Urinary bladder (tissue), 4 donors: ENCODE data around the gene FAM156A. TPM values are rescaled to one million over a fixed set of nuclear protein-coding genes. Genes with fewer than 3 reads are reported as not detected.
"Not testable (repeated sequence)": the region's sequence is repeated elsewhere in the genome, so short reads cannot be mapped to it uniquely, and the experiment has no call there.

ENCODE experiments used
- DNase-seq: peaks from one replicate; pipeline ENCODE4 v3.0.0-alpha.2; 2015; ENCODE audit errors: extremely low spot score
- H3K27ac ChIP-seq: one replicate; pipeline ENCODE4 v1.5.1; 2013; ENCODE audit warnings: low read depth, mild to moderate bottlenecking, moderate library complexity
- H3K36me3 ChIP-seq: one replicate; pipeline ENCODE4 v1.6.1; 2013; ENCODE audit warnings: mild to moderate bottlenecking, moderate library complexity; ENCODE audit not compliant: insufficient read depth
- H3K4me1 ChIP-seq: one replicate; pipeline ENCODE4 v1.6.1; 2013; ENCODE audit warnings: mild to moderate bottlenecking, moderate library complexity; ENCODE audit not compliant: insufficient read depth
- H3K4me3 ChIP-seq: one replicate; pipeline ENCODE4 v1.5.1; 2013; ENCODE audit warnings: low read depth, low read length
- WGBS: extraction: QIAGEN DNeasy Blood & Tissue Kit; methylation state at CpG from one replicate; pipeline ENCODE4 v1.1.7; 2013; 5-methylcytosine and 5-hydroxymethylcytosine counted together
- polyA plus RNA-seq: library from polyadenylated mRNA; stranded (reverse); fragments of 200-250 nt; gene quantifications from one replicate; pipeline ENCODE4 v1.2.3, GENCODE V29; 2013
- total RNA-seq: library from RNA; depleted of rRNA; stranded (reverse); fragments of >200 nt; gene quantifications from one replicate; pipeline ENCODE4 v1.2.3, GENCODE V29; 2014
- donor health status: healthy with polysubstance abuse.
- donor health status: healthy.

The FAM156A gene
- total and polyA plus RNA-seq, 2 donors = 19.7 to 22.5 TPM

DNA sequence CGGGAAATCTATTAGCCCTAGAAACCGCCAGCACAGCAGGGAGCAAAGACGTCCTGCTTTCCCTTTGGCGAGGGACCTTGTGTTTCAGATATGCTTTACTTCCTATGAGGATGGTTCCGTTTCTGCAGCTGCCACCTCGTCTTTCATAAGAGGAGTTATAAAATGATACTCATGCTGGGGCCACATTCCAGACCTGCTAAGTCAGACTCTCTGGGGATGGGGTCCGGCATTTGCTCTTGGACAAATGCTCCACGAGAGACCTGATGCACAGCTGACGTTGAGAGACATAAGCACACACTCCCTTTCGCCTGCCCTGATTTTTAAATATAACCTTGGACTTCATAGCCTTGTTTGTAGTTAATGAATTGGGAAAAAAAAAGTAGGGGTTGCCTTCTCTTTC lies 16.6 kb downstream of the FAM156A start:
- H3K4me1 ChIP-seq, DNase-seq, H3K36me3 ChIP-seq, H3K4me3 ChIP-seq, H3K27ac ChIP-seq: not testable (repeated sequence)
- no CpG with 5 or more reads among the region's 10 CpGs for WGBS

DNA sequence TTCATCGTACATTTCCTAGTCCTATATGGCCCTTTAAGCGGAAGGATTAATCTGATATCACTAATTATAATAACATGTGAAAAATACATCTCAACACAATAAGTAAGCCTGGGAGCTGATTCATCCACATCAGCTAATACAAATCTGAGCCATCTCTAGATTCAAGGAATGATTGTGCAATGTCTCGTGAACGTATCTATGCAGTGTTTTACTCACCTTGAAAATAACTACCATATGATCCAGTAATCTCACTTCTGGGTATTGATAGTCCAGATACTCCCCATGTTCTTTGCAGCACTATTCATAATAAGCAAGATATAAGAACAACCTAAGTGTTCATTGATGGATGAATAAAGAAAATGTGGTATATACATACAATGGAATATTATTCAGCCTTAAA lies 17.6 kb downstream of the FAM156A start:
- not testable (repeated sequence) for H3K4me3 ChIP-seq, H3K36me3 ChIP-seq, DNase-seq, H3K27ac ChIP-seq, H3K4me1 ChIP-seq
- no CpG with 5 or more reads among the region's 4 CpGs for WGBS

DNA sequence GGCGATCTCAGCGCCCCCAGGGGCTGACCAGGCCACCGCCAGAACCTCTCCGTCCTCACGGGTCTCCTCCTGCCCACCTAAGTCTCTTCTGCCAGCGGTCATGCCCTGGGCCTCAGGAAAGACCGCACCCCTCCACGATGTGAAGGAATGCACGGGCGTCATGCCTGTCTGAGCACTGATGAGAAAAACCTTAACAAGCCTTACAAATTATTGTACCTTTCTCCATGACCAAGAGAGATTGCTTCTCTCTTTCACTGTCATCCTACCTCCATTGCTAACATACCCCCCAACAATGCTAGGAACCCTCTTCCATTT lies 22.9 kb downstream of the FAM156A start:
- not testable (repeated sequence) for H3K36me3 ChIP-seq
- WGBS = 1% methylated on average over 10 of the region's 10 CpGs

DNA sequence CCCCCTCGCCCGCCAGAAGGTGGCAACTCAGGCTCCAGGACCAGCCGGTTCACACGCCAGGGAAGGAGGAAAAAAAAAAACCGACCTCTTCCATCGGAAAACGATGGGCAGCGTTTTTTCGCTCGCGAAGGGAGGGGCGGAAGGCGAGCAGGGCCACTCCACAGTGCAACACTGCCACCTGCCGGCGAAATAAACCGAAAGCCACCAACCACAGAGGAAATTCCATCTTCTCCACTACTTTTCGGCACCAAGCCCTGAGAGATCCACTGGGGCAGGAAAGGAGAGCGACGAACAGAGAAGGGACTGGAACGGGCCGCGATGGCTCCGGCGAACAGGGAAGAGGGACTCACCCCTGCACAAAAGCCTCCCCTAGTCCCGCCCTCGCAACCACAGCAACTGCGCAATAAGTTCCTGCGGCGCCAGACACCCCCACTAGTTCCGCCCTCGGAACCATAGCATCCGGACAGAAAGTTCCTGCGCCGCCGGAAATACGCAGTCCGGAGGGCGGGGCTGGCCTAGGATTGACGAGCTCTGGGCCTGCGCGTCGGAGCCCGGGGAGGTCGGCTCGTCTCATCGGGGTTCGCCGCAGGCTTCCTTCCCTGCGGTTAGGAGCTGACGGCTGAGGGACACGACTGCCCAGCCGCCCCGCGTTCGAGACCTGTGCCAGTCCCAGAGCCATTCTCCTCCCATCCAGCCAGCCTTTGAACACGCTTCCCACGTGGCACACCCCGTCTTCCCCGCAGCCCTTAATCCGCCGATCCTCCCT lies 23.4 kb downstream of the FAM156A start:
- DNase-seq = peak; percentile 87
- H3K4me3 ChIP-seq = peak overlapping the region; percentile 50
- under 1% methylated on average over 61 of the region's 61 CpGs for WGBS
- H3K36me3 ChIP-seq = no peaks in the 10 kb centered on the region
- peak overlapping the region; percentile 97 for H3K27ac ChIP-seq
- no peaks in the 10 kb centered on the region for H3K4me1 ChIP-seq

More for the DNA sequence above, 22.9 kb downstream of the FAM156A start:
- not testable (repeated sequence) for H3K4me1 ChIP-seq, DNase-seq
- Histone ChIP-seq H3K27ac (peak overlapping the region; percentile 97), H3K4me3 (peak overlapping the region; percentile 50)

GRCh38 chrX:52933976-52934703 lies 24.2 kb downstream of the FAM156A start:
- Histone ChIP-seq H3K36me3 (no peaks in the 10 kb centered on the region), H3K27ac (peak overlapping the region; percentile 62), H3K4me1 (no peaks in the 10 kb centered on the region), H3K4me3 (peak overlapping the region; percentile 32)
- DNase-seq = no peak
- WGBS = 1% methylated on average over 27 of the region's 27 CpGs

- no peak overlapping the region for H3K27ac ChIP-seq
- no peak overlapping the region for H3K4me3 ChIP-seq
- WGBS = 88% methylated on average over 2 of the region's 2 CpGs
- no peaks in the 10 kb centered on the region for H3K4me1 ChIP-seq
- H3K36me3 ChIP-seq = no peaks in the 10 kb centered on the region
- DNase-seq = no peak
Measured at GRCh38 chrX:52933213-52933612, 25.1 kb downstream of the FAM156A start.

- not testable (repeated sequence) for H3K4me1 ChIP-seq, DNase-seq, H3K36me3 ChIP-seq, H3K4me3 ChIP-seq, H3K27ac ChIP-seq
- 92% methylated on average over 6 of the region's 6 CpGs for WGBS
Measured at GRCh38 chrX:52930214-52930613, 28.1 kb downstream of the FAM156A start.

DNA sequence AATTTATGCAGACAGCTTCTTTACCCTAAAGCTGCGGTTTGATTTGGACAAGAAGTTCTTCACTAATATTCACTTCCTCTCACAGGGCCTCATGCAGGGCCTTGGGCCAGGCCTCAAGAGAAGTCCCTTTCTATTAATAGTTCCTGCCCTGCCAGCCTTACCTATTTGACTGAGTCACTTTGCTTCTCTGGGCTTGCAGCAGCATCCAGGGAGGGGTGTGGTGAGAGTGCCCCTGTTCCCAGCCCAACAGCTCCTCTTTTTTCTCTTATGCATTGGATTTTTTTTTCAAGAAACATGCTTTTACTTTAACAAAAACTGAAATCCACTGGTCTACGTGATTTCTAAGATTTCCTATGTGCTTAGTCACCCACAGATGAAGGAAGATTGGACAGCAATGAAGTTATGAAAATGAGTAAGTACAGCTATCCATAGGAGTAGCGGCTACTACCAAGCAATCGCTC lies 34.5 kb downstream of the FAM156A start:
- H3K4me3 ChIP-seq = no peak overlapping the region
- H3K36me3 ChIP-seq = no peaks in the 10 kb centered on the region
- no peak for DNase-seq
- no peak overlapping the region for H3K27ac ChIP-seq
- WGBS = 24% methylated on average over 4 of the region's 4 CpGs
- H3K4me1 ChIP-seq = no peaks in the 10 kb centered on the region

GRCh38 chrX:52914704-52915103 lies 43.6 kb downstream of the FAM156A start:
- H3K36me3 ChIP-seq, H3K4me3 ChIP-seq, H3K4me1 ChIP-seq, H3K27ac ChIP-seq, DNase-seq: not testable (repeated sequence)
- WGBS = no CpG with 5 or more reads among the region's 3 CpGs

- H3K27ac ChIP-seq = not testable (repeated sequence)
Measured at GRCh38 chrX:52913681-52914080, 44.6 kb downstream of the FAM156A start.

DNA sequence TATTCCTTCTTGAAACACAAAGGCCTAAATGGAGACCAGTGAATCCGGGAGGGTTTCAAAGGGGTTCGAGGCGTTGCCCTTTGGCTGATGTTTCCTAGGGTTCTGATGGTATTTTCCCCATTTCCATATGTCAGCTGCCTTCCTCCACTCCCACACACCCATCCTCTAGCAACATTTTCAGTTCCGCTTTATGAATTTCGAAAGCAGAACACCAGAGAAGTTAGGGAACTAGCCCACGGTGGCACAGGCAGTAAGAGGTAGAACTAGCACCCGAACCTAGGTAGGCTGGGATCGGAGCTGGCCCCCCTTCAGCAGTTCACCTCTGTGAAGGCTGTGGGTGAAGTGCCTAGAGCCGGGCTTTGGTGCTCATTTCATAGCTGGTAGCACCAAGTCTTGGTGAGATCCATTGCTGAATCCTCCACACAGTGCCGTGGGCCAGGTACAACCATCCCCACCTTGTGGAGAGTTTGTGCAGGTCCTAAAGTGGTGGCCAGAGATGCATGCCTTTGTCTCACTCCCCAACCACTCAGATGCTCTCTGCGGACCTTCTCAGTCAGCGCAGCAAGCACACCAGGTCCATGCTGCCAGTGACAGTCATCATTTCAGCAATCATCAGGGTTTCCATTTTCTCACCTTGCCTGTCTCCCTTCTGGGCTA lies 48.9 kb downstream of the FAM156A start:
- not testable (repeated sequence) for H3K27ac ChIP-seq, H3K4me1 ChIP-seq, H3K36me3 ChIP-seq, H3K4me3 ChIP-seq, DNase-seq
- WGBS = no CpG with 5 or more reads among the region's 12 CpGs

More at GRCh38 chrX:52913681-52914080, 44.6 kb downstream of the FAM156A start:
- not testable (repeated sequence) for H3K4me1 ChIP-seq, H3K36me3 ChIP-seq, H3K4me3 ChIP-seq, DNase-seq
- no CpG with 5 or more reads among the region's 9 CpGs for WGBS

GRCh38 chrX:52907900-52908299 lies 50.4 kb downstream of the FAM156A start:
- not testable (repeated sequence) for DNase-seq, H3K4me1 ChIP-seq, H3K27ac ChIP-seq, H3K36me3 ChIP-seq, H3K4me3 ChIP-seq
- no CpG with 5 or more reads among the region's 17 CpGs for WGBS

DNA sequence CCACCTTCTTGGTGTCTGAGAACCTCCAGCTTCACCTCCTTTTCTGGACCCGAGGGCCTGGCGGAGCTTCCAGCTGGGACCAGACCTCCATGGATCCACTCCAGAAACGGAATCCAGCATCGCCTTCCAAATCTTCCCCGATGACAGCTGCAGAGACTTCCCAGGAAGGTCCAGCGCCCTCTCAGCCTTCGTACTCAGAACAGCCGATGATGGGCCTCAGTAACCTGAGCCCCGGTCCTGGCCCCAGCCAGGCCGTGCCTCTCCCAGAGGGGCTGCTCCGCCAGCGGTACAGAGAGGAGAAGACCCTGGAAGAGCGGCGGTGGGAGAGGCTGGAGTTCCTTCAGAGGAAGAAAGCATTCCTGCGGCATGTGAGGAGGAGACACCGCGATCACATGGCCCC lies 51.2 kb downstream of the FAM156A start:
- not testable (repeated sequence) for DNase-seq, H3K4me1 ChIP-seq, H3K4me3 ChIP-seq, H3K27ac ChIP-seq, H3K36me3 ChIP-seq
- WGBS = no CpG with 5 or more reads among the region's 17 CpGs

GRCh38 chrX:52906072-52906471 lies 52.2 kb downstream of the FAM156A start:
- not testable (repeated sequence) for DNase-seq, H3K27ac ChIP-seq, H3K36me3 ChIP-seq, H3K4me1 ChIP-seq, H3K4me3 ChIP-seq
- no CpG with 5 or more reads among the region's 4 CpGs for WGBS
